GM12891 (cell line): Measurements from ENCODE around the gene IL36A.

Experiments used
- DNase-seq: peaks from one replicate; pipeline ENCODE4 v3.0.0; 2011; ENCODE audit warnings: low spot score; ENCODE audit not compliant: insufficient read length
- FAIRE-seq: peaks from 2 replicates; lab custom pipeline; 2011; peaks lifted over from hg19 to GRCh38; lab: Jason Lieb, UNC
- PAX5 ChIP-seq: IDR thresholded peaks from 2 replicates; pipeline ENCODE4 v1.6.1; 2011; ENCODE audit warnings: low read length, moderate library complexity, mild to moderate bottlenecking; ENCODE audit not compliant: insufficient read depth, severe bottlenecking
- POLR2A ChIP-seq: IDR thresholded peaks from 2 replicates; pipeline ENCODE4 v1.6.1; 2011; ENCODE audit warnings: low read depth, low read length, control low read depth
- POLR2AphosphoS5 ChIP-seq: IDR thresholded peaks from 2 replicates; pipeline ENCODE4 v1.6.1; 2011; ENCODE audit warnings: low read depth, low read length, control low read depth
- POU2F2 ChIP-seq: IDR thresholded peaks from 2 replicates; pipeline ENCODE4 v1.6.1; 2011; ENCODE audit warnings: low read depth, mild to moderate bottlenecking, control low read depth, low read length, moderate library complexity
- SPI1 ChIP-seq: IDR thresholded peaks from 2 replicates; pipeline ENCODE4 v1.6.1; 2011; ENCODE audit warnings: low read depth, low read length, control low read depth
- TAF1 ChIP-seq: IDR thresholded peaks from 2 replicates; pipeline ENCODE4 v1.6.1; 2011; ENCODE audit warnings: low read depth, low read length, control low read depth

IL36A gene

GRCh38 chr2:112997151-112997550, 8.1 kb upstream of the IL36A start:
- no peak for DNase-seq
- no peak for FAIRE-seq
- no peak for TF ChIP-seq PAX5
- TF ChIP-seq POLR2AphosphoS5: no peak
- TF ChIP-seq POU2F2: no peak
- TF ChIP-seq POLR2A: no peak
- TF ChIP-seq TAF1: no peak
- no peak for TF ChIP-seq SPI1

- no peak for FAIRE-seq
These were observed 4.8 kb upstream of the IL36A start for GRCh38 chr2:113000436-113000835.

GRCh38 chr2:113002677-113003076, 2.6 kb upstream of the IL36A start:
- no peak for DNase-seq
- no peak for FAIRE-seq
- TF ChIP-seq POLR2AphosphoS5 (no peak), PAX5 (no peak), TAF1 (no peak), POU2F2 (no peak), POLR2A (no peak), SPI1 (no peak)

More at GRCh38 chr2:113000436-113000835, 4.8 kb upstream of the IL36A start:
- DNase-seq: no peak
- TF ChIP-seq TAF1: no peak
- no peak for TF ChIP-seq POU2F2
- TF ChIP-seq SPI1: no peak
- TF ChIP-seq POLR2AphosphoS5: no peak
- TF ChIP-seq POLR2A: no peak
- TF ChIP-seq PAX5: no peak

DNA sequence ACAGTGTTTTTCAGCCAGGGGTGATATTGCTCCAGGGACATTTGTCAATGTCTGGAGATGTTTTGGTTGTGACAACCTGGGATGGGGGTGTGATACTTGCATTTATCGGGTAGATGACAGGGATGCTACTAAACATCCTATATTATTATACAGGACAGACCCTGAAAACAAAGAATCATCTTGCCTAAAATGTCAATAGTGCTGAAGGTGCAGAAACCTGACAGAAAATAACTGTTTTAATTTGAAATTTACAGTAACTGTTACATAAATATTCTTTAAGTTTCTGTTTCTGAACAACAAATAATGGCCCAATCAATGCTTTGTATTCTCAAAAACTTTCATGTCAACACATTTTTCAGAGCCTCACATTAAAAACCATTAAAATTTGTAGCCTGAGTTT, 2.0 kb downstream of the IL36A start:
- TF ChIP-seq TAF1 (no peak), POLR2AphosphoS5 (no peak), SPI1 (no peak), POU2F2 (no peak), POLR2A (no peak), PAX5 (no peak)
- DNase-seq (no peak), FAIRE-seq (no peak)

- TF ChIP-seq SPI1: no peak
- no peak for TF ChIP-seq PAX5
- TF ChIP-seq POLR2A: no peak
- TF ChIP-seq TAF1: no peak
- no peak for TF ChIP-seq POU2F2
- no peak for TF ChIP-seq POLR2AphosphoS5
- FAIRE-seq: no peak
- no peak for DNase-seq
These were observed 4.4 kb downstream of the IL36A start for GRCh38 chr2:113009622-113010021.

GRCh38 chr2:113010088-113010487, 4.8 kb downstream of the IL36A start:
- DNase-seq: no peak
- no peak for FAIRE-seq
- TF ChIP-seq POU2F2 (no peak), POLR2AphosphoS5 (no peak), TAF1 (no peak), POLR2A (no peak), PAX5 (no peak), SPI1 (no peak)

- no peak for FAIRE-seq
- no peak for TF ChIP-seq TAF1
- no peak for DNase-seq
These were observed 5.8 kb downstream of the IL36A start for GRCh38 chr2:113011108-113011507.

GRCh38 chr2:113012436-113013335, 7.4 kb downstream of the IL36A start:
- DNase-seq: no peak
- TF ChIP-seq PAX5: no peak
- TF ChIP-seq POU2F2: no peak
- TF ChIP-seq SPI1: no peak
- TF ChIP-seq TAF1: no peak
- no peak for TF ChIP-seq POLR2AphosphoS5
- TF ChIP-seq POLR2A: no peak
- no peak for FAIRE-seq

- no peak for TF ChIP-seq POLR2AphosphoS5
- TF ChIP-seq PAX5: no peak
- no peak for TF ChIP-seq POLR2A
- DNase-seq (no peak), FAIRE-seq (no peak)
These were observed 8.0 kb downstream of the IL36A start for GRCh38 chr2:113013336-113013661.

- TF ChIP-seq POLR2A (no peak), SPI1 (no peak), TAF1 (no peak), POLR2AphosphoS5 (no peak), PAX5 (no peak), POU2F2 (no peak)
- FAIRE-seq (no peak), DNase-seq (no peak)
These were observed 8.8 kb downstream of the IL36A start for GRCh38 chr2:113014067-113014466.

DNA sequence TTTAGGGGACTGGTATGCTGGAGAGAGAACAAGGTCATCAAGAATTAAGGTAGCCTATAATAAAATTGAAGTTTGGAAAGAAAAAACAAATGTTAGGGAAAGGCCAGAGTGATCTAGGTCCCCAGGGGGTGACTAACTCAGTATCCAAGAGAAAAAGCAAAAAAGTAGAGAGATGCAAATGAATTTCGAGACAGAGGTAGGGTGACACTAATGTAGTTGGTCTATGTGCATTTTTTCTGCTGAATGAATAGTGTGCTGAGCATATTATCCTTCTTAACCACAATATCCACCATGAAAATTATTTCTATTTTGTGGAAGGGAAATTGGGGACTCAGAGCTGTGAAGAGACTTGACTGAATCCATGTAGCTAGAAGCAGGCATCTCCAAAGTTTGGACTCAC, 9.8 kb downstream of the IL36A start:
- DNase-seq (no peak), FAIRE-seq (no peak)
- no peak for TF ChIP-seq POLR2A
- no peak for TF ChIP-seq SPI1
- TF ChIP-seq POU2F2: no peak
- no peak for TF ChIP-seq PAX5
- no peak for TF ChIP-seq POLR2AphosphoS5
- TF ChIP-seq TAF1: no peak
